ENCODE measurements around the gene MICA.
"Not testable (repeated sequence)": the region's sequence is repeated elsewhere in the genome, so short reads cannot be mapped to it uniquely, and the experiment has no call there.

The MICA gene

DNA sequence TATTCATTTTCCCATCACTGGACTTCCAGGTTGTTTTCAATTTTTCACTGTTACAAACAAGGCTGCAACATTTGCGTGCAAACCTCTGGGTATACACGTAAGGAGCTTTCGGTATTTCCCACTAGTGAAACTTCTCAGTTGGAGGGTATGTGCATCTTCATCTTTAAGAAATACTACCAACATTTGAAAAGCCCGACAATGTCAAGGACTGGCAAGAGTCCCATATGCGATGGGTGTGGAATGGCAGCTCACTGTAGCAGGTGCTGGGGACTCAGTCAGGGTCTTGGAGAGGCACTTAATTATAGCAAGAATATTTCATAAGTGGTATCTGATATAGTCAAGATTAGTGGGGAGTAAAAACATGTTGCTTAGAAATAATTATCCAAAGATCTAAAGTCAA, 37.5 kb upstream of the MICA start:
- Histone ChIP-seq H3K9ac (ENCODE audit: low read depth, low read length, poor library complexity) (no peak overlapping the region), H3K4me2 (ENCODE audit: insufficient read depth, low read length, poor library complexity, severe bottlenecking) (no peak overlapping the region), H2BK5ac (ENCODE audit: low read length) (no peak overlapping the region), H2BK12ac (ENCODE audit: low read length) (no peak overlapping the region), H2BK120ac (ENCODE audit: low read depth, low read length) (no peak overlapping the region), H2AK5ac (ENCODE audit: low read depth, low read length) (no peak overlapping the region), H3K9me3 (replicated peaks in 1 of 2; ENCODE audit: control insufficient read depth in 2 of 2, insufficient read depth in 1 of 2, low read depth in 1 of 2, low read length in 2 of 2) (peaks cover 0 to 1% of the 10 kb centered on the region in 2 donors), H3K23ac (ENCODE audit: low read depth, low read length, poor library complexity) (no peak overlapping the region), H3K79me1 (ENCODE audit: low read depth, low read length) (no peaks in the 10 kb centered on the region), H3K27ac (replicated peaks; ENCODE audit: low read length) (no peak overlapping the region), H3K27me3 (ENCODE audit: control insufficient read depth in 3 of 3, insufficient read depth in 3 of 3, low read depth in 1 of 3, low read length in 3 of 3) (peaks cover 0 to 27% (median 14%) of the 10 kb centered on the region in 3 experiments), H3K36me3 (replicated peaks in 1 of 2; ENCODE audit: control insufficient read depth in 2 of 2, insufficient read depth in 2 of 2, low read length in 2 of 2) (no peaks in the 10 kb centered on the region), H4K91ac (ENCODE audit: low read depth, low read length, poor library complexity) (no peak overlapping the region), H3K14ac (ENCODE audit: low read length) (no peak overlapping the region), H4K8ac (ENCODE audit: low read depth, low read length) (no peak overlapping the region), H3K18ac (ENCODE audit: low read length) (no peak overlapping the region), H3K4me1 (ENCODE audit: control insufficient read depth in 2 of 2, insufficient read depth in 1 of 2, low read depth in 1 of 2, low read length in 2 of 2) (peaks cover 0 to 5% of the 10 kb centered on the region in 2 donors), H3K4me3 (ENCODE audit: low read length in 2 of 2) (no peak overlapping the region), H3K4ac (ENCODE audit: low read length) (no peak overlapping the region), H2BK15ac (ENCODE audit: low read length) (no peak overlapping the region), H2AFZ (ENCODE audit: low read length) (no peak overlapping the region)
- DNase-seq (ENCODE audit: low spot score) = no peak
- no CpG with 5 or more reads among the region's 5 CpGs for WGBS, 2 donors (ENCODE audit: extremely low coverage in 2 of 2, insufficient read length in 2 of 2, insufficient replicate concordance in 1 of 2)

- H4K8ac ChIP-seq (ENCODE audit: low read depth, low read length) = no peak overlapping the region
- peak overlapping the region; percentile 48 for H3K4me2 ChIP-seq (ENCODE audit: insufficient read depth, low read length, poor library complexity, severe bottlenecking)
- H3K9me3 ChIP-seq (replicated peaks in 1 of 2; ENCODE audit: control insufficient read depth in 2 of 2, insufficient read depth in 1 of 2, low read depth in 1 of 2, low read length in 2 of 2) = no peaks in the 10 kb centered on the region
- H2BK5ac ChIP-seq (ENCODE audit: low read length) = no peak overlapping the region
- H3K27me3 ChIP-seq (ENCODE audit: control insufficient read depth in 3 of 3, insufficient read depth in 3 of 3, low read depth in 1 of 3, low read length in 3 of 3) = peaks cover 0 to 27% (median 14%) of the 10 kb centered on the region in 3 experiments
- no peaks in the 10 kb centered on the region for H3K36me3 ChIP-seq (replicated peaks in 1 of 2; ENCODE audit: control insufficient read depth in 2 of 2, insufficient read depth in 2 of 2, low read length in 2 of 2)
- H3K23ac ChIP-seq (ENCODE audit: low read depth, low read length, poor library complexity) = peak overlapping the region; percentile 87
- no peak overlapping the region for H2BK120ac ChIP-seq (ENCODE audit: low read depth, low read length)
- peak; percentile 92 for DNase-seq (ENCODE audit: low spot score)
- WGBS, 2 donors (ENCODE audit: extremely low coverage in 2 of 2, insufficient read length in 2 of 2, insufficient replicate concordance in 1 of 2) = no CpG with 5 or more reads among the region's 30 CpGs
- H3K4me1 ChIP-seq (ENCODE audit: control insufficient read depth in 2 of 2, insufficient read depth in 1 of 2, low read depth in 1 of 2, low read length in 2 of 2) = peaks cover 0 to 5% of the 10 kb centered on the region in 2 donors
- no peaks in the 10 kb centered on the region for H3K79me1 ChIP-seq (ENCODE audit: low read depth, low read length)
- no peak overlapping the region for H3K4me3 ChIP-seq (ENCODE audit: low read length in 2 of 2)
- H3K14ac ChIP-seq (ENCODE audit: low read length) = no peak overlapping the region
- H4K91ac ChIP-seq (ENCODE audit: low read depth, low read length, poor library complexity) = no peak overlapping the region
- H3K18ac ChIP-seq (ENCODE audit: low read length) = peak overlapping the region; percentile 35
- no peak overlapping the region for H3K27ac ChIP-seq (replicated peaks; ENCODE audit: low read length)
- no peak overlapping the region for H2BK15ac ChIP-seq (ENCODE audit: low read length)
- no peak overlapping the region for H2AK5ac ChIP-seq (ENCODE audit: low read depth, low read length)
- peak overlapping the region; percentile 53 for H2AFZ ChIP-seq (ENCODE audit: low read length)
- no peak overlapping the region for H2BK12ac ChIP-seq (ENCODE audit: low read length)
- H3K9ac ChIP-seq (ENCODE audit: low read depth, low read length, poor library complexity) = no peak overlapping the region
- no peak overlapping the region for H3K4ac ChIP-seq (ENCODE audit: low read length)
These were observed 36.5 kb upstream of the MICA start for GRCh38 chr6:31366693-31367470.

DNA sequence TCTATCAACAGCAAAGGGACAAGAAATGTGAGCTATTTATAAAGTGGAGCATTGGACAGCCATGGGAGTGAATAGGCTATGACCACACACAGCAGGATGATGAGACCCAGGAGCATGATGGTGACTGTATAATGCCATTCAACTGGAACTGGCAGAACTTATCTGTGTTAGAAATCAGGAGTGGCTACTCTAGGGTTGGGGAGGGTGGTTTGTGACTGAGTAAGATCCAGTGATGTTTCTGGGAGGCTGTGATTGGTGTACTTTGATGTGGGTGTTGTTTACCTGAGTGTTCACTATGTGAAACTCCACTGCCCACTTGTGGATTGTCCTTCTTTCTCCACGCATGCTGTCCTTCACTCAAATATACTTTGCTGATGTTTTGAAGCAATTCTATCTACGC, 34.9 kb upstream of the MICA start:
- Histone ChIP-seq H3K9me3 (replicated peaks in 1 of 2; ENCODE audit: control insufficient read depth in 2 of 2, insufficient read depth in 1 of 2, low read depth in 1 of 2, low read length in 2 of 2) (no peaks in the 10 kb centered on the region), H2BK5ac (ENCODE audit: low read length) (no peak overlapping the region), H3K9ac (ENCODE audit: low read depth, low read length, poor library complexity) (no peak overlapping the region), H3K79me1 (ENCODE audit: low read depth, low read length) (no peaks in the 10 kb centered on the region), H2BK12ac (ENCODE audit: low read length) (no peak overlapping the region), H3K4me3 (ENCODE audit: low read length in 2 of 2) (no peak overlapping the region), H3K27ac (replicated peaks; ENCODE audit: low read length) (no peak overlapping the region), H3K18ac (ENCODE audit: low read length) (no peak overlapping the region), H3K14ac (ENCODE audit: low read length) (no peak overlapping the region), H3K36me3 (replicated peaks in 1 of 2; ENCODE audit: control insufficient read depth in 2 of 2, insufficient read depth in 2 of 2, low read length in 2 of 2) (no peaks in the 10 kb centered on the region), H4K91ac (ENCODE audit: low read depth, low read length, poor library complexity) (no peak overlapping the region), H2BK120ac (ENCODE audit: low read depth, low read length) (no peak overlapping the region), H3K4me2 (ENCODE audit: insufficient read depth, low read length, poor library complexity, severe bottlenecking) (no peak overlapping the region), H3K27me3 (ENCODE audit: control insufficient read depth in 3 of 3, insufficient read depth in 3 of 3, low read depth in 1 of 3, low read length in 3 of 3) (peaks cover 0 to 24% (median 10%) of the 10 kb centered on the region in 3 experiments), H3K23ac (ENCODE audit: low read depth, low read length, poor library complexity) (no peak overlapping the region), H2BK15ac (ENCODE audit: low read length) (no peak overlapping the region), H4K8ac (ENCODE audit: low read depth, low read length) (no peak overlapping the region), H3K4ac (ENCODE audit: low read length) (no peak overlapping the region), H2AK5ac (ENCODE audit: low read depth, low read length) (no peak overlapping the region), H3K4me1 (ENCODE audit: control insufficient read depth in 2 of 2, insufficient read depth in 1 of 2, low read depth in 1 of 2, low read length in 2 of 2) (peaks cover 0 to 5% of the 10 kb centered on the region in 2 donors), H2AFZ (ENCODE audit: low read length) (no peak overlapping the region)
- WGBS, 2 donors (ENCODE audit: extremely low coverage in 2 of 2, insufficient read length in 2 of 2, insufficient replicate concordance in 1 of 2) = no CpG with 5 or more reads among the region's 2 CpGs
- no peak for DNase-seq (ENCODE audit: low spot score)

GRCh38 chr6:31374118-31374517, 29.3 kb upstream of the MICA start:
- not testable (repeated sequence) for DNase-seq (ENCODE audit: low spot score); H3K23ac ChIP-seq (ENCODE audit: low read depth, low read length, poor library complexity); H3K4me3 ChIP-seq (ENCODE audit: low read length in 2 of 2); H2BK15ac ChIP-seq (ENCODE audit: low read length); H3K4me1 ChIP-seq (ENCODE audit: control insufficient read depth in 2 of 2, insufficient read depth in 1 of 2, low read depth in 1 of 2, low read length in 2 of 2); H2AK5ac ChIP-seq (ENCODE audit: low read depth, low read length); H2BK5ac ChIP-seq (ENCODE audit: low read length); H3K4ac ChIP-seq (ENCODE audit: low read length); H2AFZ ChIP-seq (ENCODE audit: low read length); H3K36me3 ChIP-seq (replicated peaks in 1 of 2; ENCODE audit: control insufficient read depth in 2 of 2, insufficient read depth in 2 of 2, low read length in 2 of 2); H2BK12ac ChIP-seq (ENCODE audit: low read length); H3K14ac ChIP-seq (ENCODE audit: low read length); H3K79me1 ChIP-seq (ENCODE audit: low read depth, low read length); H3K18ac ChIP-seq (ENCODE audit: low read length); H2BK120ac ChIP-seq (ENCODE audit: low read depth, low read length); H4K8ac ChIP-seq (ENCODE audit: low read depth, low read length); H3K4me2 ChIP-seq (ENCODE audit: insufficient read depth, low read length, poor library complexity, severe bottlenecking); H3K9me3 ChIP-seq (replicated peaks in 1 of 2; ENCODE audit: control insufficient read depth in 2 of 2, insufficient read depth in 1 of 2, low read depth in 1 of 2, low read length in 2 of 2); H3K27me3 ChIP-seq (ENCODE audit: control insufficient read depth in 3 of 3, insufficient read depth in 3 of 3, low read depth in 1 of 3, low read length in 3 of 3); H4K91ac ChIP-seq (ENCODE audit: low read depth, low read length, poor library complexity); H3K9ac ChIP-seq (ENCODE audit: low read depth, low read length, poor library complexity); H3K27ac ChIP-seq (replicated peaks; ENCODE audit: low read length)
- no CpG with 5 or more reads among the region's 8 CpGs for WGBS, 2 donors (ENCODE audit: extremely low coverage in 2 of 2, insufficient read length in 2 of 2, insufficient replicate concordance in 1 of 2)
